ENCODE results near the gene OR8B12.

The OR8B12 gene

DNA sequence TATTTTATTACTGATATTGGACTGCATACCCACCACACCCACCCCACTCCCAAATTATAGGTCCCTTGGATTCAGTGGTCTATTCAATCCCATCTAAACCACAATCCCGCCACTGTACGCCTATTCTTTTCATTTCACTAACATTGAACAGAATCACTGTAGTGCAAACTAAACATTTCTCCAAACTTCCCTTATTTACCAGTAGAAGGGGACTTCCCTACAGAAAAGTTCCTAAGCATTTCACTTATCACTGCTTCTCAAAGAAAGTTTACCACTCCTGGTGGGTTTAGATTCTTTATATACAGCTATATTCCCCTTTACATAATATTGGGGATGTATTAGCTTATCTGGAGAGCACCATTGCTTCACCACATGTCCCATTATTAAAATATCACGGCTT lies 29.3 kb downstream of the OR8B12 start:
- Histone ChIP-seq H3K27ac (ENCODE audit: low read length) (no peak overlapping the region), H3K4me1 (ENCODE audit: insufficient read depth, low read length) (no peaks in the 10 kb centered on the region), H3K4me3 (ENCODE audit: low read depth in 1 of 2, low read length in 2 of 2) (no peak overlapping the region), H3K4me2 (ENCODE audit: insufficient read depth, low read length) (no peak overlapping the region), H4K20me1 (ENCODE audit: insufficient read depth, low read length) (no peaks in the 10 kb centered on the region), H3K9ac (ENCODE audit: low read depth, low read length) (no peak overlapping the region), H2AFZ (ENCODE audit: low read depth, low read length) (no peak overlapping the region), H3K9me3 (ENCODE audit: insufficient read depth, low read length, severe bottlenecking) (no peaks in the 10 kb centered on the region), H3K27me3 (ENCODE audit: insufficient read depth, low read length, poor library complexity) (peaks cover 8% of the 10 kb centered on the region), H3K79me2 (ENCODE audit: insufficient read depth, low read length) (no peaks in the 10 kb centered on the region), H3K36me3 (ENCODE audit: insufficient read depth, low read length) (no peaks in the 10 kb centered on the region)
- no peak for TF ChIP-seq EZH2 (IDR thresholded peaks at IDR 0.05; ENCODE audit: borderline replicate concordance, low read depth, low read length, severe bottlenecking)
- TF ChIP-seq CTCF (IDR thresholded peaks at IDR 0.05; ENCODE audit: borderline replicate concordance, extremely low read depth, low read length, poor library complexity, severe bottlenecking): no peak
- DNase-seq: no peak
- no peak for ATAC-seq (ENCODE audit: insufficient read depth, low read depth)

GRCh38 chr11:124511745-124512144 lies 31.7 kb downstream of the OR8B12 start:
- Histone ChIP-seq H3K4me2 (ENCODE audit: insufficient read depth, low read length) (no peak overlapping the region), H3K27me3 (ENCODE audit: insufficient read depth, low read length, poor library complexity) (peaks cover 4% of the 10 kb centered on the region), H3K4me3 (ENCODE audit: low read depth in 1 of 2, low read length in 2 of 2) (no peak overlapping the region), H3K9me3 (ENCODE audit: insufficient read depth, low read length, severe bottlenecking) (no peaks in the 10 kb centered on the region), H4K20me1 (ENCODE audit: insufficient read depth, low read length) (no peaks in the 10 kb centered on the region), H3K79me2 (ENCODE audit: insufficient read depth, low read length) (no peaks in the 10 kb centered on the region), H3K27ac (ENCODE audit: low read length) (no peak overlapping the region), H3K9ac (ENCODE audit: low read depth, low read length) (no peak overlapping the region), H2AFZ (ENCODE audit: low read depth, low read length) (no peak overlapping the region), H3K36me3 (ENCODE audit: insufficient read depth, low read length) (no peaks in the 10 kb centered on the region), H3K4me1 (ENCODE audit: insufficient read depth, low read length) (no peaks in the 10 kb centered on the region)
- DNase-seq: no peak
- TF ChIP-seq EZH2 (IDR thresholded peaks at IDR 0.05; ENCODE audit: borderline replicate concordance, low read depth, low read length, severe bottlenecking) (no peak), CTCF (IDR thresholded peaks at IDR 0.05; ENCODE audit: borderline replicate concordance, extremely low read depth, low read length, poor library complexity, severe bottlenecking) (no peak)
- no peak for ATAC-seq (ENCODE audit: insufficient read depth, low read depth)

DNA sequence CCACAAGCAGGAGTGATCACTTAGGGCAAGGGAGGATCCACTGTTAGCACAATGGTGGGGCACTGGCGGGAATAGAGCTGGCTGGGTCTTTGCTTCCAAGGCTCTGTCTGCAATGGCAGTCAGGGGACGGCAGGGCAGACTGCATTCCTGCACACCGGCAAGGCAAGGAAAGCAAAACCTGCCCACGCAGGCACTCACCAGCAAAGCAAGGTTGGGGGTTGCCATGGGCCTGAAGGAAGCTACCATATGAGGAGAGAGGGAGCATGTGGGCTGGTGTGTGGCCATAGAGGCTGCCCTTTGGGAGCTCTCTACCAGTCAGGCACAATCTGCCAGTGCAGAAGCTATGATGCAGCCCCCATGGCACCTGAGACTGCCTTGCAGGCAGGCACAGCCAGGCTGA lies 33.2 kb downstream of the OR8B12 start:
- no peak for ATAC-seq (ENCODE audit: insufficient read depth, low read depth)
- no peak overlapping the region for H2AFZ ChIP-seq (ENCODE audit: low read depth, low read length)
- no peak for DNase-seq
- no peak overlapping the region for H3K4me3 ChIP-seq (ENCODE audit: low read depth in 1 of 2, low read length in 2 of 2)
- H3K79me2 ChIP-seq (ENCODE audit: insufficient read depth, low read length): no peaks in the 10 kb centered on the region
- H3K36me3 ChIP-seq (ENCODE audit: insufficient read depth, low read length): no peaks in the 10 kb centered on the region
- H3K9me3 ChIP-seq (ENCODE audit: insufficient read depth, low read length, severe bottlenecking): no peaks in the 10 kb centered on the region
- H3K27ac ChIP-seq (ENCODE audit: low read length): no peak overlapping the region
- no peak overlapping the region for H3K9ac ChIP-seq (ENCODE audit: low read depth, low read length)
- H4K20me1 ChIP-seq (ENCODE audit: insufficient read depth, low read length): no peaks in the 10 kb centered on the region
- H3K4me1 ChIP-seq (ENCODE audit: insufficient read depth, low read length): no peaks in the 10 kb centered on the region
- TF ChIP-seq EZH2 (IDR thresholded peaks at IDR 0.05; ENCODE audit: borderline replicate concordance, low read depth, low read length, severe bottlenecking) (no peak), CTCF (IDR thresholded peaks at IDR 0.05; ENCODE audit: borderline replicate concordance, extremely low read depth, low read length, poor library complexity, severe bottlenecking) (no peak)
- peaks cover 4% of the 10 kb centered on the region for H3K27me3 ChIP-seq (ENCODE audit: insufficient read depth, low read length, poor library complexity)
- no peak overlapping the region for H3K4me2 ChIP-seq (ENCODE audit: insufficient read depth, low read length)

DNA sequence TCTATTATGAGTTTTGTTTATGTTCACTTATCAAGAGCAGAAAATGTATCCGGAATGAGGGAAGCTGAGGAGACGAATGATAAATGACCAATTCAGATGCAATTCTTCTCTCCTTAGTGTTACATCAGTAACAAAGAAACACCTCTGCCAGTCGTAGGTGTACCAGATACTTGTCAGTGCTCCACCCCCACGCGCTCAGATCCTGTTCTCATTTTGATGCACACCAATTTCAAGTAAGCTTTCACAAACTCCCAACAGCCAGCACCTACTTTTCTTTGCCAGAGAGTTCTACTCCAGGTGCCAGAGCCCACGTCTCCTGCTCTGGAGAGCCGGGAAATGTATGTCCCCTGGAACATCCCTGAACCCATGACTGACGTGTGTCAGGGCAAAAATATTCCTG lies 43.7 kb downstream of the OR8B12 start:
- Histone ChIP-seq H2AFZ (ENCODE audit: low read depth, low read length) (no peak overlapping the region), H3K9ac (ENCODE audit: low read depth, low read length) (no peak overlapping the region), H3K27me3 (ENCODE audit: insufficient read depth, low read length, poor library complexity) (no peaks in the 10 kb centered on the region), H3K4me1 (ENCODE audit: insufficient read depth, low read length) (no peaks in the 10 kb centered on the region), H3K79me2 (ENCODE audit: insufficient read depth, low read length) (no peaks in the 10 kb centered on the region), H3K4me3 (ENCODE audit: low read depth in 1 of 2, low read length in 2 of 2) (no peak overlapping the region), H3K36me3 (ENCODE audit: insufficient read depth, low read length) (no peaks in the 10 kb centered on the region), H3K4me2 (ENCODE audit: insufficient read depth, low read length) (no peak overlapping the region), H3K27ac (ENCODE audit: low read length) (no peak overlapping the region), H3K9me3 (ENCODE audit: insufficient read depth, low read length, severe bottlenecking) (no peaks in the 10 kb centered on the region), H4K20me1 (ENCODE audit: insufficient read depth, low read length) (no peaks in the 10 kb centered on the region)
- ATAC-seq (ENCODE audit: insufficient read depth, low read depth) (no peak), DNase-seq (no peak)
- no peak for TF ChIP-seq EZH2 (IDR thresholded peaks at IDR 0.05; ENCODE audit: borderline replicate concordance, low read depth, low read length, severe bottlenecking)
- TF ChIP-seq CTCF (IDR thresholded peaks at IDR 0.05; ENCODE audit: borderline replicate concordance, extremely low read depth, low read length, poor library complexity, severe bottlenecking): no peak
